OCI-LY7 (cell line): ENCODE results near the gene VWA5B1. TPM values are rescaled to one million over a fixed set of nuclear protein-coding genes. Genes with fewer than 3 reads are reported as not detected.

Source experiments
- BruUV-seq: library from RNA; stranded (reverse); fragments of 400-500 nt; replicated peaks from 2 replicates; lab custom pipeline; 2021; lab: Mats Ljungman, UMichigan
- CTCF ChIA-PET: fragments of 300-600 bp; sonication (Branson Sonifier 250); formaldehyde crosslinking; loops from one replicate; lab custom pipeline; 2022; ENCODE audit warnings: antibody characterized with exemption; ENCODE audit not compliant: unreplicated experiment; lab: Charles Lee
- POLR2A ChIA-PET: fragments of 300-600 bp; sonication (Branson Sonifier 250); formaldehyde crosslinking; loops from one replicate; lab custom pipeline; 2022; ENCODE audit warnings: antibody characterized with exemption; lab: Charles Lee
- DNase-seq: peaks from one replicate; pipeline ENCODE4 v3.0.0-alpha.2; 2015; ENCODE audit warnings: low spot score
- H2AFZ ChIP-seq: fragments of 200-600 bp; sonication (generic), shearing (Covaris generic); 2 replicates; pipeline ENCODE4 v1.6.1; 2014; ENCODE audit warnings: mild to moderate bottlenecking, antibody characterized with exemption, low read length, moderate library complexity
- H3K27ac ChIP-seq: fragments of 200-600 bp; sonication (generic); 2 replicates; pipeline ENCODE4 v1.5.1; 2014; ENCODE audit warnings: mixed run types, low read depth, mild to moderate bottlenecking, moderate library complexity, low read length, inconsistent platforms; ENCODE audit not compliant: poor library complexity, severe bottlenecking
- H3K36me3 ChIP-seq: fragments of 200-600 bp; sonication (generic); 2 replicates; pipeline ENCODE4 v1.6.1; 2014; ENCODE audit warnings: mild to moderate bottlenecking, antibody characterized with exemption, low read length, moderate library complexity, mixed read lengths; ENCODE audit not compliant: insufficient read depth
- H3K4me1 ChIP-seq: fragments of 200-600 bp; sonication (generic); 2 replicates; pipeline ENCODE4 v1.5.1; 2014; ENCODE audit warnings: mild to moderate bottlenecking, low read length; ENCODE audit not compliant: insufficient read depth, poor library complexity, severe bottlenecking
- H3K4me2 ChIP-seq: fragments of 200-600 bp; sonication (generic); 2 replicates; pipeline ENCODE4 v1.6.1; 2014; ENCODE audit warnings: mild to moderate bottlenecking, low read length
- H3K4me3 ChIP-seq: fragments of 200-600 bp; sonication (generic); 2 replicates; pipeline ENCODE4 v1.5.1; 2014; ENCODE audit warnings: mild to moderate bottlenecking, low read depth, low read length; ENCODE audit not compliant: poor library complexity, severe bottlenecking
- H3K79me2 ChIP-seq: fragments of 200-600 bp; sonication (generic); 2 replicates; pipeline ENCODE4 v1.6.1; 2016; ENCODE audit warnings: low read depth, mild to moderate bottlenecking, low read length, moderate library complexity, mixed read lengths; ENCODE audit not compliant: insufficient read depth
- H3K9me2 ChIP-seq: fragments of 200-600 bp; sonication (generic); 2 replicates; pipeline ENCODE4 v1.6.1; 2016; ENCODE audit warnings: mild to moderate bottlenecking, low read length, mixed read lengths; ENCODE audit not compliant: insufficient read depth
- H3K9me3 ChIP-seq: fragments of 200-600 bp; sonication (generic); 2 replicates; pipeline ENCODE4 v1.6.1; 2014; ENCODE audit warnings: mild to moderate bottlenecking, mixed run types, low read length, mixed read lengths
- H4K20me1 ChIP-seq: fragments of 200-600 bp; sonication (generic); 2 replicates; pipeline ENCODE4 v1.6.1; 2014; ENCODE audit warnings: mild to moderate bottlenecking, antibody characterized with exemption, low read length, moderate library complexity, mixed read lengths; ENCODE audit not compliant: insufficient read depth
- CTCF ChIP-seq: fragments of 200-600 bp; sonication (generic); conservative IDR thresholded peaks from 2 replicates; pipeline ENCODE4 v1.5.1; 2014; ENCODE audit warnings: mild to moderate bottlenecking, antibody characterized with exemption, low read length, moderate library complexity, mixed read lengths
- EZH2phosphoT487 ChIP-seq: fragments of 200-600 bp; sonication (generic); IDR thresholded peaks from 2 replicates; pipeline ENCODE4 v1.6.1; 2018; ENCODE audit warnings: low read depth, borderline replicate concordance, mild to moderate bottlenecking, mixed run types, antibody characterized with exemption, low read length, moderate library complexity, mixed read lengths
- intact Hi-C: fragments of 100-400 bp; cut with micrococcal nuclease; formaldehyde crosslinking; loops from one replicate; pipeline ENCODE4 v1.10.0; 2022; ENCODE audit not compliant: unreplicated experiment
- total RNA-seq, 2 experiments: library from RNA; depleted of rRNA in 1 of 2; stranded (reverse); fragments of >200 nt in 1 of 2; shearing (Covaris generic) in 1 of 2; gene quantifications; 2 replicates each; pipeline ENCODE4 v1.2.3, GENCODE V29; 2014 to 2022

VWA5B1 gene
- total RNA-seq, 2 experiments from 2014 or later = 0.19 to 0.25 TPM

GRCh38 chr1:20339811-20340457 is 49.3 kb downstream of the VWA5B1 start:
- ChIA-PET POLR2A (no interaction called here), CTCF (no interaction called here)
- DNase-seq = no peak

GRCh38 chr1:20342294-20343148 is 51.8 kb downstream of the VWA5B1 start:
- H3K4me1 ChIP-seq = peaks cover 26% of the 10 kb centered on the region
- H3K79me2 ChIP-seq = no peaks in the 10 kb centered on the region
- POLR2A ChIA-PET = interaction anchor here (0.6 to 1.1 kb wide), 2 partner anchors 18 to 74 kb away, joined by 3 to 4 read pairs; no protein-coding TSS in a partner anchor
- no peaks in the 10 kb centered on the region for H4K20me1 ChIP-seq
- CTCF ChIA-PET = no interaction called here
- DNase-seq = no peak
- no peaks in the 10 kb centered on the region for H3K9me2 ChIP-seq
- no peaks in the 10 kb centered on the region for H3K36me3 ChIP-seq
- peaks cover 12% of the 10 kb centered on the region; the same call in 1 of the 2 replicates for H3K9me3 ChIP-seq
- no TSS peak for BruUV-seq
- H2AFZ ChIP-seq = peak overlapping the region; percentile 40; the same call in 1 of the 2 replicates
- intact Hi-C loops = loop anchor here (1.0 kb wide), 2 partner anchors 18 to 20 kb away; no protein-coding TSS in a partner anchor
- TF ChIP-seq EZH2phosphoT487 (no peak), CTCF (no peak)
- peak overlapping the region; percentile 54 for H3K4me3 ChIP-seq
- peak overlapping the region; percentile 24 for H3K27ac ChIP-seq
- H3K4me2 ChIP-seq = peak overlapping the region; percentile 70

More at GRCh38 chr1:20339811-20340457, 49.3 kb downstream of the VWA5B1 start:
- Histone ChIP-seq H3K4me3 (no peak overlapping the region), H3K79me2 (no peaks in the 10 kb centered on the region), H3K4me2 (no peak overlapping the region), H4K20me1 (no peaks in the 10 kb centered on the region), H2AFZ (no peak overlapping the region), H3K9me2 (no peaks in the 10 kb centered on the region), H3K9me3 (no peaks in the 10 kb centered on the region), H3K36me3 (no peaks in the 10 kb centered on the region), H3K27ac (no peak overlapping the region), H3K4me1 (peaks cover 26% of the 10 kb centered on the region)
- TF ChIP-seq CTCF = no peak
- no peak for TF ChIP-seq EZH2phosphoT487
- BruUV-seq = no TSS peak
- intact Hi-C loops = no loop called here
